Naive thymus-derived CD4-positive, alpha-beta T cell (primary cell): ENCODE measurements around the gene WWOX. TPM values are rescaled to one million over a fixed set of nuclear protein-coding genes. Genes with fewer than 3 reads are reported as not detected.

ENCODE experiments used
- ATAC-seq: fragments of 150-1000 bp; cut with Tn5 transposase; 2 replicates; pipeline ENCODE4 v1.10.0; 2021; ENCODE audit warnings: mild to moderate bottlenecking, moderate library complexity
- CTCF ChIA-PET: fragments of 350-600 bp; sonication (Branson Sonifier 250); formaldehyde crosslinking; loops from one replicate; lab custom pipeline; 2021; ENCODE audit warnings: antibody characterized with exemption; lab: Charles Lee
- POLR2A ChIA-PET: fragments of 350-600 bp; sonication (Branson Sonifier 250); formaldehyde crosslinking; loops from one replicate; lab custom pipeline; 2021; ENCODE audit warnings: antibody characterized with exemption, inconsistent platforms; lab: Charles Lee
- DNase-seq, 9 donors: peaks; one replicate each; pipeline versions ENCODE4 v3.0.0 to v3.0.0-alpha.2; 2020 to 2022; ENCODE audit warnings: mixed read lengths in 1 of 9
- H3K27ac ChIP-seq: one replicate; pipeline ENCODE4 v1.7.0; 2013; ENCODE audit warnings: mild to moderate bottlenecking, low read depth, low read length, moderate library complexity
- H3K27me3 ChIP-seq, 2 donors: one replicate each; pipeline ENCODE4 v1.7.0; 2013; ENCODE audit warnings: low read length in 2 of 2, mild to moderate bottlenecking in 2 of 2, moderate library complexity in 2 of 2; ENCODE audit not compliant: control insufficient read depth in 2 of 2, insufficient read depth in 2 of 2
- H3K36me3 ChIP-seq, 3 experiments: 1 replicate in 2 of 3; 2 replicates in 1 of 3; pipeline ENCODE4 v1.7.0; 2013; ENCODE audit warnings: low read length in 3 of 3, mild to moderate bottlenecking in 3 of 3, moderate library complexity in 1 of 3; ENCODE audit not compliant: insufficient read depth in 3 of 3, control insufficient read depth in 2 of 3
- H3K4me1 ChIP-seq, 2 donors: one replicate each; pipeline ENCODE4 v1.7.0; 2013; ENCODE audit warnings: low read length in 2 of 2, mild to moderate bottlenecking in 2 of 2, moderate library complexity in 1 of 2; ENCODE audit not compliant: control insufficient read depth in 2 of 2, insufficient read depth in 2 of 2
- H3K4me3 ChIP-seq: 2 replicates; pipeline ENCODE4 v1.7.0; 2013; ENCODE audit warnings: mild to moderate bottlenecking, low read length
- H3K9me3 ChIP-seq, 3 experiments: 1 replicate in 2 of 3; 2 replicates in 1 of 3; pipeline ENCODE4 v1.7.0; 2013; ENCODE audit warnings: low read length in 3 of 3; ENCODE audit not compliant: control insufficient read depth in 2 of 3
- H3K27ac Mint-ChIP-seq, 9 donors: one replicate each; pipeline ENCODE4 v1.8.0; 2020 to 2022; ENCODE audit warnings: mixed read lengths in 9 of 9, mild to moderate bottlenecking in 8 of 9, moderate library complexity in 5 of 9, inconsistent platforms in 2 of 9
- H3K27me3 Mint-ChIP-seq, 5 donors: one replicate each; pipeline ENCODE4 v1.8.0; 2021 to 2022; ENCODE audit warnings: mixed read lengths in 5 of 5, mild to moderate bottlenecking in 1 of 5
- H3K36me3 Mint-ChIP-seq, 5 donors: one replicate each; pipeline ENCODE4 v1.8.0; 2020 to 2022; ENCODE audit warnings: mixed read lengths in 5 of 5, mild to moderate bottlenecking in 3 of 5, inconsistent platforms in 1 of 5
- H3K4me1 Mint-ChIP-seq, 7 donors: one replicate each; pipeline ENCODE4 v1.8.0; 2020 to 2022; ENCODE audit warnings: mixed read lengths in 7 of 7, mild to moderate bottlenecking in 3 of 7, inconsistent platforms in 1 of 7
- H3K4me3 Mint-ChIP-seq, 10 donors: one replicate each; pipeline ENCODE4 v1.8.0; 2020 to 2022; ENCODE audit warnings: mild to moderate bottlenecking in 10 of 10, mixed read lengths in 10 of 10, moderate library complexity in 6 of 10, inconsistent platforms in 2 of 10
- H3K9me3 Mint-ChIP-seq, 11 donors: one replicate each; pipeline ENCODE4 v1.8.0; 2020 to 2022; ENCODE audit warnings: mixed read lengths in 11 of 11, mild to moderate bottlenecking in 4 of 11, inconsistent platforms in 1 of 11, moderate library complexity in 1 of 11
- intact Hi-C, 2 donors: fragments of 100-400 bp; cut with micrococcal nuclease; formaldehyde crosslinking; loops; one replicate each; pipeline ENCODE4 v1.15.1; 2023
- polyA plus RNA-seq, 2 donors: library from polyadenylated mRNA; unstranded; fragments of 300-500 nt; fragmentation: Illumina TruSeq; gene quantifications; one replicate each; pipeline ENCODE4 v1.2.3, GENCODE V29; 2021
- total RNA-seq, 6 experiments: library from RNA in 5 of 6; stranded (reverse) in 5 of 6; gene quantifications; 1 replicate in 5 of 6; 2 replicates in 1 of 6; pipeline ENCODE4 v1.2.3 and lab custom pipeline; 2021 to 2026

The WWOX gene
- total and polyA plus RNA-seq, 7 experiments from 2014 or later = 13.8 to 31.1 (median 20.8) TPM

GRCh38 chr16:78851266-78851665, 751.8 kb downstream of the WWOX start:
- Histone ChIP-seq H3K4me3 (no peak overlapping the region), H3K36me3 (no peaks in the 10 kb centered on the region), H3K9me3 (no peaks in the 10 kb centered on the region), H3K27me3 (no peaks in the 10 kb centered on the region), H3K27ac (no peak overlapping the region), H3K4me1 (no peaks in the 10 kb centered on the region)
- Mint-ChIP-seq H3K36me3 (peaks cover 0 to 3% (median 0%) of the 10 kb centered on the region in 5 donors), H3K27me3 (no peaks in the 10 kb centered on the region), H3K27ac (no peak overlapping the region), H3K9me3 (peaks cover 0 to 10% (median 0%) of the 10 kb centered on the region in 11 donors), H3K4me1 (no peaks in the 10 kb centered on the region), H3K4me3 (no peak overlapping the region)
- ATAC-seq = no peak
- ChIA-PET CTCF (no interaction called here), POLR2A (no interaction called here)
- DNase-seq = no peak
- intact Hi-C loops = no loop called here

GRCh38 chr16:78852081-78852635, 752.7 kb downstream of the WWOX start:
- ChIA-PET CTCF (interaction anchor here (0.6 kb wide), 1 partner anchor 777 kb away, joined by 4 read pairs; no protein-coding TSS in a partner anchor), POLR2A (no interaction called here)
- H3K27me3 ChIP-seq = no peaks in the 10 kb centered on the region
- no peaks in the 10 kb centered on the region for H3K36me3 ChIP-seq
- no peak overlapping the region for H3K4me3 ChIP-seq
- H3K27ac ChIP-seq = no peak overlapping the region
- H3K9me3 ChIP-seq = no peaks in the 10 kb centered on the region
- peaks cover 0 to 9% (median 0%) of the 10 kb centered on the region in 11 donors for H3K9me3 Mint-ChIP-seq
- peaks cover 0 to 3% (median 0%) of the 10 kb centered on the region in 5 donors for H3K36me3 Mint-ChIP-seq
- H3K27ac Mint-ChIP-seq = no peak overlapping the region
- no peaks in the 10 kb centered on the region for H3K4me1 ChIP-seq
- DNase-seq (no peak), ATAC-seq (no peak)
- no peak overlapping the region for H3K4me3 Mint-ChIP-seq
- H3K27me3 Mint-ChIP-seq = no peaks in the 10 kb centered on the region
- no peaks in the 10 kb centered on the region for H3K4me1 Mint-ChIP-seq
- intact Hi-C loops = no loop called here

- H3K27ac Mint-ChIP-seq = no peak overlapping the region
- no peaks in the 10 kb centered on the region for H3K27me3 Mint-ChIP-seq
- no peak overlapping the region for H3K4me3 Mint-ChIP-seq
- no peaks in the 10 kb centered on the region for H3K27me3 ChIP-seq
- no peak for ATAC-seq
- DNase-seq = no peak
- no peak overlapping the region for H3K4me3 ChIP-seq
- no peaks in the 10 kb centered on the region for H3K4me1 Mint-ChIP-seq
- no peaks in the 10 kb centered on the region for H3K36me3 ChIP-seq
- H3K9me3 Mint-ChIP-seq = peaks cover 0 to 6% (median 0%) of the 10 kb centered on the region in 11 donors
- CTCF ChIA-PET = no interaction called here
- POLR2A ChIA-PET = no interaction called here
- no peaks in the 10 kb centered on the region for H3K4me1 ChIP-seq
- H3K27ac ChIP-seq = no peak overlapping the region
- intact Hi-C loops = no loop called here
- H3K9me3 ChIP-seq = no peaks in the 10 kb centered on the region
- H3K36me3 Mint-ChIP-seq = peaks cover 0 to 8% (median 0%) of the 10 kb centered on the region in 5 donors
These were observed 762.6 kb downstream of the WWOX start for GRCh38 chr16:78862022-78862421.

DNA sequence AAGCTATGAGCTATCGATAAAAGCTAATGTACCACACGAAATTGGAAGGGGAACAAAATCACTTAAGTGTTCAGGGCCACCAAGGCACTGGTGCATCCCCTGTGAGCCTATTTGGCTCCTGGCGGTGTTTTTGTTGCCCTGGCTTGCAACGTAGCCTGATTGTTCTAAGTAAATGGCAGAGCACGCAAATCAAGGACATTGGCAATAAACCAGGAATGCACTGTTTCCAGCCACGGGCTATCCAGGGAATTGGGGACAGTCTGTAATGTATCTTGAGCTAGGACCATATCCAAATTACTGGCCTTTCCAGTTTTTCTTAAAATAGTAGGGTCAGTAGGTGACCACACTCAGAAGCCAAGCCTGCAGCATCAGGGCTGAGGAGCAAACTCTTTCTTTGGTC, 767.1 kb downstream of the WWOX start:
- ATAC-seq (no peak), DNase-seq (no peak)
- Histone ChIP-seq H3K36me3 (no peaks in the 10 kb centered on the region), H3K27ac (no peak overlapping the region), H3K27me3 (no peaks in the 10 kb centered on the region), H3K4me3 (no peak overlapping the region), H3K4me1 (no peaks in the 10 kb centered on the region), H3K9me3 (no peaks in the 10 kb centered on the region)
- peaks cover 0 to 7% (median 0%) of the 10 kb centered on the region in 11 donors for H3K9me3 Mint-ChIP-seq
- H3K4me1 Mint-ChIP-seq = no peaks in the 10 kb centered on the region
- H3K4me3 Mint-ChIP-seq = no peak overlapping the region
- CTCF ChIA-PET = no interaction called here
- POLR2A ChIA-PET = interaction anchor here (0.7 kb wide), 1 partner anchor 420 kb away, joined by 3 read pairs; no protein-coding TSS in a partner anchor
- H3K27me3 Mint-ChIP-seq = no peaks in the 10 kb centered on the region
- intact Hi-C loops = no loop called here
- no peak overlapping the region for H3K27ac Mint-ChIP-seq
- H3K36me3 Mint-ChIP-seq = peaks cover 0 to 8% (median 0%) of the 10 kb centered on the region in 5 donors

GRCh38 chr16:78869492-78869891, 770.0 kb downstream of the WWOX start:
- Mint-ChIP-seq H3K27me3 (no peaks in the 10 kb centered on the region), H3K4me3 (no peak overlapping the region), H3K4me1 (no peaks in the 10 kb centered on the region), H3K27ac (no peak overlapping the region), H3K9me3 (peaks cover 0 to 7% (median 0%) of the 10 kb centered on the region in 11 donors), H3K36me3 (peaks cover 0 to 8% (median 0%) of the 10 kb centered on the region in 5 donors)
- ChIA-PET CTCF (no interaction called here), POLR2A (no interaction called here)
- no peaks in the 10 kb centered on the region for H3K27me3 ChIP-seq
- H3K36me3 ChIP-seq = no peaks in the 10 kb centered on the region
- intact Hi-C loops = no loop called here
- no peaks in the 10 kb centered on the region for H3K9me3 ChIP-seq
- no peaks in the 10 kb centered on the region for H3K4me1 ChIP-seq
- ATAC-seq = no peak
- H3K4me3 ChIP-seq = no peak overlapping the region
- no peak for DNase-seq
- H3K27ac ChIP-seq = no peak overlapping the region

- no peak overlapping the region for H3K4me3 Mint-ChIP-seq
- no peaks in the 10 kb centered on the region for H3K4me1 Mint-ChIP-seq
- no peaks in the 10 kb centered on the region for H3K27me3 ChIP-seq
- peaks cover 0 to 5% (median 0%) of the 10 kb centered on the region in 5 donors for H3K36me3 Mint-ChIP-seq
- peaks cover 0 to 7% (median 0%) of the 10 kb centered on the region in 11 donors for H3K9me3 Mint-ChIP-seq
- no peaks in the 10 kb centered on the region for H3K9me3 ChIP-seq
- ChIA-PET CTCF (no interaction called here), POLR2A (no interaction called here)
- H3K4me1 ChIP-seq = no peaks in the 10 kb centered on the region
- no peak overlapping the region for H3K27ac Mint-ChIP-seq
- no peak for DNase-seq
- intact Hi-C loops = no loop called here
- no peak for ATAC-seq
- no peak overlapping the region for H3K27ac ChIP-seq
- no peaks in the 10 kb centered on the region for H3K36me3 ChIP-seq
- H3K4me3 ChIP-seq = no peak overlapping the region
- H3K27me3 Mint-ChIP-seq = no peaks in the 10 kb centered on the region
These were observed 771.8 kb downstream of the WWOX start for GRCh38 chr16:78871241-78871640.

- Mint-ChIP-seq H3K4me3 (no peak overlapping the region), H3K27ac (no peak overlapping the region), H3K36me3 (peaks cover 0 to 5% (median 3%) of the 10 kb centered on the region in 5 donors), H3K27me3 (no peaks in the 10 kb centered on the region), H3K9me3 (peaks cover 0 to 3% (median 0%) of the 10 kb centered on the region in 11 donors), H3K4me1 (no peaks in the 10 kb centered on the region)
- H3K4me1 ChIP-seq = no peaks in the 10 kb centered on the region
- no peak for DNase-seq
- intact Hi-C loops = no loop called here
- H3K9me3 ChIP-seq = no peaks in the 10 kb centered on the region
- POLR2A ChIA-PET = no interaction called here
- ATAC-seq = no peak
- no peak overlapping the region for H3K4me3 ChIP-seq
- CTCF ChIA-PET = no interaction called here
- H3K27me3 ChIP-seq = no peaks in the 10 kb centered on the region
- no peak overlapping the region for H3K27ac ChIP-seq
- no peaks in the 10 kb centered on the region for H3K36me3 ChIP-seq
These were observed 777.2 kb downstream of the WWOX start for GRCh38 chr16:78876671-78877070.
